OCI-LY7 (cell line): Measurements from ENCODE around the gene CHD8. TPM values are rescaled to one million over a fixed set of nuclear protein-coding genes. Genes with fewer than 3 reads are reported as not detected.

Experiments used
- Bru-seq: library from RNA; stranded (reverse); fragments of 400-500 nt; gene quantifications from one replicate; lab custom pipeline; 2021; lab: Mats Ljungman, UMichigan
- BruChase-seq, 2 experiments: library from RNA; stranded (reverse); fragments of 400-500 nt; gene quantifications; one replicate each; lab custom pipeline; 2021; lab: Mats Ljungman, UMichigan
- BruUV-seq: library from RNA; stranded (reverse); fragments of 400-500 nt; replicated peaks from 2 replicates; lab custom pipeline; 2021; lab: Mats Ljungman, UMichigan
- CTCF ChIA-PET: fragments of 300-600 bp; sonication (Branson Sonifier 250); formaldehyde crosslinking; loops from one replicate; lab custom pipeline; 2022; ENCODE audit warnings: antibody characterized with exemption; ENCODE audit not compliant: unreplicated experiment; lab: Charles Lee
- POLR2A ChIA-PET: fragments of 300-600 bp; sonication (Branson Sonifier 250); formaldehyde crosslinking; loops from one replicate; lab custom pipeline; 2022; ENCODE audit warnings: antibody characterized with exemption; lab: Charles Lee
- DNase-seq: peaks from one replicate; pipeline ENCODE4 v3.0.0-alpha.2; 2015; ENCODE audit warnings: low spot score
- H2AFZ ChIP-seq: fragments of 200-600 bp; sonication (generic), shearing (Covaris generic); 2 replicates; pipeline ENCODE4 v1.6.1; 2014; ENCODE audit warnings: mild to moderate bottlenecking, antibody characterized with exemption, low read length, moderate library complexity
- H3K27ac ChIP-seq: fragments of 200-600 bp; sonication (generic); 2 replicates; pipeline ENCODE4 v1.5.1; 2014; ENCODE audit warnings: mixed run types, low read depth, mild to moderate bottlenecking, moderate library complexity, low read length, inconsistent platforms; ENCODE audit not compliant: poor library complexity, severe bottlenecking
- H3K36me3 ChIP-seq: fragments of 200-600 bp; sonication (generic); 2 replicates; pipeline ENCODE4 v1.6.1; 2014; ENCODE audit warnings: mild to moderate bottlenecking, antibody characterized with exemption, low read length, moderate library complexity, mixed read lengths; ENCODE audit not compliant: insufficient read depth
- H3K4me1 ChIP-seq: fragments of 200-600 bp; sonication (generic); 2 replicates; pipeline ENCODE4 v1.5.1; 2014; ENCODE audit warnings: mild to moderate bottlenecking, low read length; ENCODE audit not compliant: insufficient read depth, poor library complexity, severe bottlenecking
- H3K4me2 ChIP-seq: fragments of 200-600 bp; sonication (generic); 2 replicates; pipeline ENCODE4 v1.6.1; 2014; ENCODE audit warnings: mild to moderate bottlenecking, low read length
- H3K4me3 ChIP-seq: fragments of 200-600 bp; sonication (generic); 2 replicates; pipeline ENCODE4 v1.5.1; 2014; ENCODE audit warnings: mild to moderate bottlenecking, low read depth, low read length; ENCODE audit not compliant: poor library complexity, severe bottlenecking
- H3K79me2 ChIP-seq: fragments of 200-600 bp; sonication (generic); 2 replicates; pipeline ENCODE4 v1.6.1; 2016; ENCODE audit warnings: low read depth, mild to moderate bottlenecking, low read length, moderate library complexity, mixed read lengths; ENCODE audit not compliant: insufficient read depth
- H3K9me2 ChIP-seq: fragments of 200-600 bp; sonication (generic); 2 replicates; pipeline ENCODE4 v1.6.1; 2016; ENCODE audit warnings: mild to moderate bottlenecking, low read length, mixed read lengths; ENCODE audit not compliant: insufficient read depth
- H3K9me3 ChIP-seq: fragments of 200-600 bp; sonication (generic); 2 replicates; pipeline ENCODE4 v1.6.1; 2014; ENCODE audit warnings: mild to moderate bottlenecking, mixed run types, low read length, mixed read lengths
- H4K20me1 ChIP-seq: fragments of 200-600 bp; sonication (generic); 2 replicates; pipeline ENCODE4 v1.6.1; 2014; ENCODE audit warnings: mild to moderate bottlenecking, antibody characterized with exemption, low read length, moderate library complexity, mixed read lengths; ENCODE audit not compliant: insufficient read depth
- EZH2phosphoT487 ChIP-seq: fragments of 200-600 bp; sonication (generic); IDR thresholded peaks from 2 replicates; pipeline ENCODE4 v1.6.1; 2018; ENCODE audit warnings: low read depth, borderline replicate concordance, mild to moderate bottlenecking, mixed run types, antibody characterized with exemption, low read length, moderate library complexity, mixed read lengths
- intact Hi-C: fragments of 100-400 bp; cut with micrococcal nuclease; formaldehyde crosslinking; loops from one replicate; pipeline ENCODE4 v1.10.0; 2022; ENCODE audit not compliant: unreplicated experiment
- long read RNA-seq: library from polyadenylated mRNA; stranded (forward); transcript quantifications from one replicate; pipeline ENCODE4 v2.0.0, GENCODE V29; 2022
- total RNA-seq, 2 experiments: library from RNA; depleted of rRNA in 1 of 2; stranded (reverse); fragments of >200 nt in 1 of 2; shearing (Covaris generic) in 1 of 2; gene quantifications; 2 replicates each; pipeline ENCODE4 v1.2.3, GENCODE V29; 2014 to 2022
- TF ChIP-seq, protein P1 (sequence below): fragments of 200-600 bp; sonication (generic); conservative IDR thresholded peaks from 2 replicates; pipeline ENCODE4 v1.5.1; 2014; ENCODE audit warnings: mild to moderate bottlenecking, antibody characterized with exemption, low read length, moderate library complexity, mixed read lengths

The CHD8 gene, protein sequence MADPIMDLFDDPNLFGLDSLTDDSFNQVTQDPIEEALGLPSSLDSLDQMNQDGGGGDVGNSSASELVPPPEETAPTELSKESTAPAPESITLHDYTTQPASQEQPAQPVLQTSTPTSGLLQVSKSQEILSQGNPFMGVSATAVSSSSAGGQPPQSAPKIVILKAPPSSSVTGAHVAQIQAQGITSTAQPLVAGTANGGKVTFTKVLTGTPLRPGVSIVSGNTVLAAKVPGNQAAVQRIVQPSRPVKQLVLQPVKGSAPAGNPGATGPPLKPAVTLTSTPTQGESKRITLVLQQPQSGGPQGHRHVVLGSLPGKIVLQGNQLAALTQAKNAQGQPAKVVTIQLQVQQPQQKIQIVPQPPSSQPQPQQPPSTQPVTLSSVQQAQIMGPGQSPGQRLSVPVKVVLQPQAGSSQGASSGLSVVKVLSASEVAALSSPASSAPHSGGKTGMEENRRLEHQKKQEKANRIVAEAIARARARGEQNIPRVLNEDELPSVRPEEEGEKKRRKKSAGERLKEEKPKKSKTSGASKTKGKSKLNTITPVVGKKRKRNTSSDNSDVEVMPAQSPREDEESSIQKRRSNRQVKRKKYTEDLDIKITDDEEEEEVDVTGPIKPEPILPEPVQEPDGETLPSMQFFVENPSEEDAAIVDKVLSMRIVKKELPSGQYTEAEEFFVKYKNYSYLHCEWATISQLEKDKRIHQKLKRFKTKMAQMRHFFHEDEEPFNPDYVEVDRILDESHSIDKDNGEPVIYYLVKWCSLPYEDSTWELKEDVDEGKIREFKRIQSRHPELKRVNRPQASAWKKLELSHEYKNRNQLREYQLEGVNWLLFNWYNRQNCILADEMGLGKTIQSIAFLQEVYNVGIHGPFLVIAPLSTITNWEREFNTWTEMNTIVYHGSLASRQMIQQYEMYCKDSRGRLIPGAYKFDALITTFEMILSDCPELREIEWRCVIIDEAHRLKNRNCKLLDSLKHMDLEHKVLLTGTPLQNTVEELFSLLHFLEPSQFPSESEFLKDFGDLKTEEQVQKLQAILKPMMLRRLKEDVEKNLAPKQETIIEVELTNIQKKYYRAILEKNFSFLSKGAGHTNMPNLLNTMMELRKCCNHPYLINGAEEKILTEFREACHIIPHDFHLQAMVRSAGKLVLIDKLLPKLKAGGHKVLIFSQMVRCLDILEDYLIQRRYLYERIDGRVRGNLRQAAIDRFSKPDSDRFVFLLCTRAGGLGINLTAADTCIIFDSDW (N-terminal part only)
- total RNA-seq (2014; rRNA removed; shearing (Covaris generic)) (64.1 and 69.2 TPM in 2 replicates), total RNA-seq (2022) (115 and 124 TPM in 2 replicates), Bru-seq, nascent RNA (percentile 86 among the genes with signal in this experiment), BruChase-seq, experiment 1, labeled RNA remaining after a 6-hour chase (percentile 87 among the genes with signal in this experiment), BruChase-seq, experiment 2, labeled RNA remaining after a 2-hour chase (percentile 91 among the genes with signal in this experiment)
- long read RNA-seq, full-length matches to known transcripts = 3 of 14 reads
- long read RNA-seq, partial matches to known transcripts = 5 of 14 reads
- long read RNA-seq, other reads (novel, unspliced or antisense) = 6 of 14 reads

DNA sequence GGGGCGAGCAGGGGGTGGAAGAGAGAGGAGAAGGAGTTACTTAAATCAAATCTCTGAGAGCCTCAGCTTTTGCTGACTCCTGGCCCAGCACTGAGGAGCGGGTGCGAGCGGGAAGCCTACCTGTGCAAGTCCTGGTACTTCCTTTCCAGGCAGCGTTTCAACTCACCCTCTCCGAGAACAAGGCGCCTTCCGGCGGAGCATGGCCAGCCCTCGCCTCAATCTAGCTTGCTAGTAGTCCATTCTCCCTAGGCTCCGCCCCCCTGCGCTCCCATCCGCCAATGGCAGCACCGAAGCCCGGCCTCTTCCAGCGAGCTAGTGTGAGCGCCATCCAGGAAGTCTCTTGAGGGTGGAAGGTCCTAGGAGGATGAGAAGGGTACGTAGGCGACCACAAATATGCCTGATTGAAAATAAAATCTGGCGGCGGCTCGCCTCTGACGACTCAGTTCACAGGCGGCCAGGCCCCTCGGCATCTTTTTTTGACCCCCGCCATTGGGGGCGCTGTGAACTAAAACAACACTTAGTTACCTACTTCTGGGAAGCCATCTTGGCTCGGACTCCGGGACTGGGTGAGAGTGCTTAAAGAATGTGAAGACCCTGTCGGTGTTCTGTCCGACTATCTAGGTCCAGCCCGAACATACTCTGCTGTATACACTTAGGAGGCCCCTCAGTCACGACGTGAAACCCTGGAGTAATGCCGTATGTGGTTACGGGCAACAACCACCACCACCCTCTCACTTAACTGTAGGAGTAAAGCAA, at the start of gene CHD8:
TSS of gene CHD8 (minus strand) at position 212 of the 756 bp plus-strand sequence. CDS start 24,480 bp downstream, outside the sequence.
- Histone ChIP-seq H2AFZ (peak within 1 kb of the TSS; percentile 94), H3K4me2 (peak within 1 kb of the TSS; percentile 88), H3K36me3 (peaks cover 42% of the 10 kb centered on the region), H3K9me3 (no peaks in the 10 kb centered on the region), H3K4me3 (peak within 1 kb of the TSS; percentile 91), H3K27ac (peak within 1 kb of the TSS; percentile 73), H3K79me2 (peaks cover 46% of the 10 kb centered on the region), H4K20me1 (peaks cover 12% of the 10 kb centered on the region; the same call in 1 of the 2 replicates), H3K9me2 (no peaks in the 10 kb centered on the region), H3K4me1 (peaks cover 18% of the 10 kb centered on the region)
- no TSS peak for BruUV-seq
- POLR2A ChIA-PET = interaction anchor here (0.6 to 4.1 kb wide), 17 partner anchors 9 to 1848 kb away, joined by 3 to 35 read pairs (median 4); partner anchors contain the start of genes RAB2B, SALL2 and TOX4
- CTCF ChIA-PET = interaction anchor here (0.6 to 1.7 kb wide), 6 partner anchors 12 to 353 kb away, joined by 3 to 5 read pairs (median 4); no protein-coding TSS in a partner anchor
- TF ChIP-seq, protein P1, sequence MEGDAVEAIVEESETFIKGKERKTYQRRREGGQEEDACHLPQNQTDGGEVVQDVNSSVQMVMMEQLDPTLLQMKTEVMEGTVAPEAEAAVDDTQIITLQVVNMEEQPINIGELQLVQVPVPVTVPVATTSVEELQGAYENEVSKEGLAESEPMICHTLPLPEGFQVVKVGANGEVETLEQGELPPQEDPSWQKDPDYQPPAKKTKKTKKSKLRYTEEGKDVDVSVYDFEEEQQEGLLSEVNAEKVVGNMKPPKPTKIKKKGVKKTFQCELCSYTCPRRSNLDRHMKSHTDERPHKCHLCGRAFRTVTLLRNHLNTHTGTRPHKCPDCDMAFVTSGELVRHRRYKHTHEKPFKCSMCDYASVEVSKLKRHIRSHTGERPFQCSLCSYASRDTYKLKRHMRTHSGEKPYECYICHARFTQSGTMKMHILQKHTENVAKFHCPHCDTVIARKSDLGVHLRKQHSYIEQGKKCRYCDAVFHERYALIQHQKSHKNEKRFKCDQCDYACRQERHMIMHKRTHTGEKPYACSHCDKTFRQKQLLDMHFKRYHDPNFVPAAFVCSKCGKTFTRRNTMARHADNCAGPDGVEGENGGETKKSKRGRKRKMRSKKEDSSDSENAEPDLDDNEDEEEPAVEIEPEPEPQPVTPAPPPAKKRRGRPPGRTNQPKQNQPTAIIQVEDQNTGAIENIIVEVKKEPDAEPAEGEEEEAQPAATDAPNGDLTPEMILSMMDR = peak; percentile 87
- TF ChIP-seq EZH2phosphoT487 = no peak
- peak; percentile 100 for DNase-seq
- intact Hi-C loops = loop anchor here (1.0 to 2.0 kb wide), 5 partner anchors 19 to 101 kb away; partner anchors contain the start of genes SUPT16H and TOX4

DNA sequence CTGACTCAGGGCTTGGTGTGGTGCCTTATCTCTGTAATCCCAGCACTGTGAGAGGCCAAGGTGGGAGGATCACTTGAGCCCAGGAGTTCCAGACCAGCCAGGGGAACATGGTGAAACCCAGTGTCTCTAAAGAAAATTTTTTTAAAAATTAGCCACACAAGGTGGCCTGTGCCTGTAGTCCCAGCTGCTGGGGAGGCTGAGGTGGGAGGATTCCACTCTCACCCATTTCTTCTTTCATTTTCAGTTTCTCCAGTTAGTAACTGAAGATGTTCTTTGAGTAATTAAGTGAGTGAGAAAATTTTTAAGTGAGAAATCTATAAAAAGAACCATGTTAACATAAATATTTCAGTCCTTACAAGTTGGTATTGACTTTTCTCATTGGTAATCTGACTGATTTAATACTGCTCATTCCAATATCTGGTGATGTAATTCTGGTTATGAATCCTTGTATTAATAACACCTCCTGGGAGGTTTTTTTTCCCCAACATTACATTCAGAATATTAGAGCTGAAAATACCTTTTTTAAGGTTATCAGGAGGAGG, 49.2 kb upstream of the CHD8 start:
- H3K4me3 ChIP-seq = no peak overlapping the region
- peaks cover 81% of the 10 kb centered on the region for H3K36me3 ChIP-seq
- intact Hi-C loops = no loop called here
- BruUV-seq = no TSS peak
- TF ChIP-seq EZH2phosphoT487 = no peak
- TF ChIP-seq, protein P1 = no peak
- H3K27ac ChIP-seq = no peak overlapping the region
- no peaks in the 10 kb centered on the region for H4K20me1 ChIP-seq
- peaks cover 21% of the 10 kb centered on the region for H3K4me1 ChIP-seq
- peaks cover 54% of the 10 kb centered on the region for H3K79me2 ChIP-seq
- H2AFZ ChIP-seq = no peak overlapping the region
- H3K9me2 ChIP-seq = no peaks in the 10 kb centered on the region
- ChIA-PET CTCF (interaction anchor here (0.5 kb wide), 1 partner anchor 22 kb away, joined by 3 read pairs; no protein-coding TSS in a partner anchor), POLR2A (interaction anchor here (0.6 to 0.9 kb wide), 3 partner anchors 22 to 65 kb away, joined by 3 read pairs; no protein-coding TSS in a partner anchor)
- H3K4me2 ChIP-seq = no peak overlapping the region
- no peak for DNase-seq
- no peaks in the 10 kb centered on the region for H3K9me3 ChIP-seq
